ENCODE results near the gene LHX5. TPM values are rescaled to one million over a fixed set of nuclear protein-coding genes. Genes with fewer than 3 reads are reported as not detected.
"Not testable (repeated sequence)": the region's sequence is repeated elsewhere in the genome, so short reads cannot be mapped to it uniquely, and the experiment has no call there.

Gene LHX5
- total RNA-seq, 4 donors from 2014 or later: not detected

GRCh38 chr12:113500306-113500675, 28.6 kb upstream of the LHX5 start:
- no peak for DNase-seq (ENCODE audit: low spot score in 2 of 2)
- H3K27me3 ChIP-seq: peaks cover 0 to 22% of the 10 kb centered on the region in 2 donors
- no peak overlapping the region for H3K4me3 ChIP-seq
- H3K4me1 ChIP-seq: no peaks in the 10 kb centered on the region
- H3K27ac ChIP-seq: no peak overlapping the region
- peaks cover 0 to 13% (median 0%) of the 10 kb centered on the region in 4 donors for H3K9me3 ChIP-seq
- no peak for TF ChIP-seq EP300 (IDR thresholded peaks at IDR 0.05)
- no peak for TF ChIP-seq CTCF (IDR thresholded peaks at IDR 0.05)
- no peak for TF ChIP-seq POLR2A (IDR thresholded peaks at IDR 0.05)
- H3K36me3 ChIP-seq: no peaks in the 10 kb centered on the region
- 24 to 27% methylated on average over 8 of the region's 8 CpGs for WGBS, 2 donors

GRCh38 chr12:113498490-113498889, 26.8 kb upstream of the LHX5 start:
- H3K4me3 ChIP-seq: no peak overlapping the region
- no peaks in the 10 kb centered on the region for H3K4me1 ChIP-seq
- no peak for DNase-seq (ENCODE audit: low spot score in 2 of 2)
- 41 to 50% methylated on average over 4 of the region's 4 CpGs for WGBS, 2 donors
- no peaks in the 10 kb centered on the region for H3K36me3 ChIP-seq
- TF ChIP-seq POLR2A (IDR thresholded peaks at IDR 0.05) (no peak), EP300 (IDR thresholded peaks at IDR 0.05) (no peak)
- H3K9me3 ChIP-seq: peaks cover 0 to 3% (median 0%) of the 10 kb centered on the region in 4 donors
- no peak overlapping the region for H3K27ac ChIP-seq
- H3K27me3 ChIP-seq: peaks cover 0 to 22% of the 10 kb centered on the region in 2 donors

GRCh38 chr12:113497693-113498092, 26.0 kb upstream of the LHX5 start:
- Histone ChIP-seq H3K4me3 (no peak overlapping the region), H3K27me3 (peaks cover 0 to 22% of the 10 kb centered on the region in 2 donors), H3K36me3 (no peaks in the 10 kb centered on the region), H3K9me3 (no peaks in the 10 kb centered on the region), H3K27ac (no peak overlapping the region), H3K4me1 (no peaks in the 10 kb centered on the region)
- TF ChIP-seq CTCF (IDR thresholded peaks at IDR 0.05) (no peak), EP300 (IDR thresholded peaks at IDR 0.05) (no peak), POLR2A (IDR thresholded peaks at IDR 0.05) (no peak)
- DNase-seq (ENCODE audit: low spot score in 2 of 2): no peak
- 44 to 50% methylated on average over 7 of the region's 7 CpGs for WGBS, 2 donors

GRCh38 chr12:113495941-113496340, 24.3 kb upstream of the LHX5 start:
- not testable (repeated sequence) for H3K36me3 ChIP-seq; H3K27ac ChIP-seq; H3K4me1 ChIP-seq; H3K4me3 ChIP-seq; DNase-seq (ENCODE audit: low spot score in 2 of 2); H3K9me3 ChIP-seq
- 81 to 94% methylated on average over 6 of the region's 6 CpGs for WGBS, 2 donors
- peaks cover 0 to 19% of the 10 kb centered on the region in 2 donors for H3K27me3 ChIP-seq

- 74 to 84% methylated on average over 3 of the region's 3 CpGs for WGBS, 2 donors
- DNase-seq (ENCODE audit: low spot score in 2 of 2): no peak
- Histone ChIP-seq H3K9me3 (peaks cover 0 to 3% (median 0%) of the 10 kb centered on the region in 4 donors), H3K27ac (no peak overlapping the region), H3K4me3 (no peak overlapping the region), H3K4me1 (no peaks in the 10 kb centered on the region), H3K27me3 (peaks cover 0 to 17% of the 10 kb centered on the region in 2 donors), H3K36me3 (no peaks in the 10 kb centered on the region)
- TF ChIP-seq POLR2A (IDR thresholded peaks at IDR 0.05) (no peak), EP300 (IDR thresholded peaks at IDR 0.05) (no peak), CTCF (IDR thresholded peaks at IDR 0.05) (no peak)
Measured at GRCh38 chr12:113488322-113488721, 16.7 kb upstream of the LHX5 start.

- no peaks in the 10 kb centered on the region for H3K4me1 ChIP-seq
- no peaks in the 10 kb centered on the region for H3K36me3 ChIP-seq
- H3K27ac ChIP-seq: no peak overlapping the region
- TF ChIP-seq POLR2A (IDR thresholded peaks at IDR 0.05) (no peak), CTCF (IDR thresholded peaks at IDR 0.05) (no peak), EP300 (IDR thresholded peaks at IDR 0.05) (no peak)
- H3K4me3 ChIP-seq: no peak overlapping the region
- peaks cover 0 to 28% of the 10 kb centered on the region in 2 donors for H3K27me3 ChIP-seq
- 33 to 40% methylated on average over 4 of the region's 4 CpGs for WGBS, 2 donors
- no peak for DNase-seq (ENCODE audit: low spot score in 2 of 2)
- H3K9me3 ChIP-seq: no peaks in the 10 kb centered on the region
Measured at GRCh38 chr12:113486722-113487121, 15.1 kb upstream of the LHX5 start.

Measured in tibial nerve (tissue), 4 donors.